Articular chondrocyte of knee joint (primary cell): ENCODE measurements around the gene SIX4. TPM values are rescaled to one million over a fixed set of nuclear protein-coding genes. Genes with fewer than 3 reads are reported as not detected.

ENCODE experiments used
- total RNA-seq: library from RNA; depleted of rRNA; stranded (reverse); fragments of >200 nt; gene quantifications from 2 replicates; pipeline ENCODE4 v1.2.3, GENCODE V29; 2012

The SIX4 gene
- 27.2 and 42.6 TPM in 2 replicates for total RNA-seq

DNA sequence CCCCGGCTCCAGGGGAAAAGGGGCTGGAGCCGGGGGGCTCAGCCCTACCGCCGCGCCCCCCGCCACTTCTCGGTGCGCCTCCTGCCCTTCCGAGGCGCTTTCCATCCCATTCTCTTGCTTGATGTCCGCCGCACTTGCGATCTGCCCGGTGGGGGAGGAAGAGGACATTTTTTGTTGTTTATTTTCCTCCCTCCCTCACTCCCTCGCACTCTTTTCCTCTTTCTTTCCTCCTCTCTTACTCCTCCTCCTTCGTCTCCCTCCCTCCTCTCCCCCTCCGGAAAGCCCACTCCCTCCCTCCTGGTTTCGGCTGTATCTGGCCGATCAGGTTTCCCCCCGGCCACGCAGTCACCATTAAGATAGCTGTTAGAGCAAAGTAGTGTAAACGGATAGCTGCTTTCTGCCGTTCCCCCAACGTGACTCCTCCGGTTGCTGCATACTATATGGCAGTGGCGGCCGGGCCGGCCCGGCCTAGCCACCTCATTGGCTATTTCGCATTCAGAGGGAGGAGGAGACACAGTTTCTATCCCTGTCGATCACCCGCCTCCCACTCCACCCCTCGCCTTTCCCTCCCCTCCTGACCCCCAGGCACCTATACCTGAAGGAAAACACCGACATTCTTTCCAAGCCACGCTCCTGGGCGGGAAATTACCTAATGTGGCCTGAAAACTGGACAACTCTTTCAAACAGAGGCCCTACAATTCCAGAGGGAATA is at the start of gene SIX4:
Gene SIX4 (minus strand): TSS at position 445 of the 712 bp plus-strand sequence. CDS start 277 bp downstream, at position 168.

GRCh38 chr14:60734465-60735242 is 10.5 kb upstream of the SIX4 start, which contains the start of gene MNAT1:
Gene MNAT1 (plus strand): TSS chr14:60734761. CDS start chr14:60734863, 102 bp downstream.

Other genes starting within 250 kb of the SIX4 start
- 0.86 and 1.4 TPM in 2 replicates for gene C14orf39, start 238.3 kb downstream of the SIX4 start, total RNA-seq
- not detected in 2 replicates for gene SIX6, start 215.2 kb downstream of the SIX4 start, total RNA-seq
- 63.4 and 95.4 TPM in 2 replicates for gene SIX1, start 74.9 kb downstream of the SIX4 start, total RNA-seq
- gene MNAT1, start 10.4 kb upstream of the SIX4 start, total RNA-seq: 65.2 and 87.8 TPM in 2 replicates